GM19328 (cell line): ENCODE results near the gene STARD13.

Experiments used
- ATAC-seq: cut with Tn5 transposase; IDR thresholded peaks from one replicate; pipeline ENCODE4 v1.9.1; 2021; ENCODE audit warnings: mild to moderate bottlenecking, moderate library complexity; ENCODE audit not compliant: unreplicated experiment

The STARD13 gene

GRCh38 chr13:33308863-33309262 is 23.3 kb upstream of the STARD13 start:
- ATAC-seq: no peak

DNA sequence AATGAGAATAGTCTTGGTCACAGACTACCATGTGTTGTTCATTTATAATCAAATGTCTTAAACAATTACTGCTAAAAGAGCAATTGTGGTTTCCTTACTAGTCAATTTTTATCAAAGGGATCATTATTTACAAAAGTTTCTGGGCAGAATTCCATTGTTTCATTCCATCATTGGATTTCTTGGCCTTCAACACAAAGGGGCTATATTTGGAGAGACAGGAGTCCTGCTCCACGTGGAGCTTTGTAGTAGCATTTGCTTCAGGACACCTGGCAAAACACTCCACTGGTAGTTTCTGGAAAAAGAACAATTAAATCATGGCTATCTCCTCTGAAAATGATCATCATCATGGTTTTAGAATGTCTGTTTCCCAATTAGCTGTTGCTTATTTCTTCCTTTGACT is 22.3 kb upstream of the STARD13 start:
- no peak for ATAC-seq

DNA sequence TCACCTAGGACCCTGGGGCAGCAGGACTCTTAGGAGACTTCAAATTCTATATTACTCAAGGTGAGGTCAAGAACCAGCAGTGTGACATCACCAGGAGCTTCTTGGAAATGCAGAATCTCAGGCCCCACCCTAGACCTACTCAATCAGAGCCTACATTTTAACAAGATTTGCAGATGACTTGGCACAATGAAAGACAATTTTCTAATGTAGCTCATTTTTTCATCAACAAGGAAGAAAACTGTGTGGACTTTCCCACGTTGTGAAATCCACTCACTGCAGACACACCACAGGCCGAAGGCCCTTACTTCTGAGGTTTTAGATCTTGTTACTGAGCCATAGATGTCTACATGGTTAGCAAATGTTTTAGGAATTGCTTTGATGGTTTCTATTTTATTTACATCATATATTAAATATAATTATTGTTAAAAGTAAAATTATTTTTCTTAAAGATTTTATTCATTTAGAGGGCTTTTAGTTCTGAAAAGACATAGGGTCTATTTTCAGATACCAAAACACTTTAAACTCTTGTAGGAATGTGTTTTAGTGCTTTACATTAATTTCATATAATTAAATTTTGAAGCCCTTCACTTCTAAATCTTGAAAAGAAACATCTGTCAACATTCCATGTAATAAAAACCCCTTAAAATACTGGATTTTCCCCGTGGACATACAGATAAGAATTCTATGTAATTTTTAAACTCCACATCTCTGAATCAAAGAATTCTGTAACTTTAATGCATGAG is 18.5 kb upstream of the STARD13 start:
- no peak for ATAC-seq

- no peak for ATAC-seq
These were observed 14.1 kb upstream of the STARD13 start for GRCh38 chr13:33299626-33300025.

GRCh38 chr13:33296793-33297425 is 11.4 kb upstream of the STARD13 start:
- no peak for ATAC-seq

- ATAC-seq: no peak
These were observed 7.2 kb upstream of the STARD13 start for GRCh38 chr13:33292712-33293111.

DNA sequence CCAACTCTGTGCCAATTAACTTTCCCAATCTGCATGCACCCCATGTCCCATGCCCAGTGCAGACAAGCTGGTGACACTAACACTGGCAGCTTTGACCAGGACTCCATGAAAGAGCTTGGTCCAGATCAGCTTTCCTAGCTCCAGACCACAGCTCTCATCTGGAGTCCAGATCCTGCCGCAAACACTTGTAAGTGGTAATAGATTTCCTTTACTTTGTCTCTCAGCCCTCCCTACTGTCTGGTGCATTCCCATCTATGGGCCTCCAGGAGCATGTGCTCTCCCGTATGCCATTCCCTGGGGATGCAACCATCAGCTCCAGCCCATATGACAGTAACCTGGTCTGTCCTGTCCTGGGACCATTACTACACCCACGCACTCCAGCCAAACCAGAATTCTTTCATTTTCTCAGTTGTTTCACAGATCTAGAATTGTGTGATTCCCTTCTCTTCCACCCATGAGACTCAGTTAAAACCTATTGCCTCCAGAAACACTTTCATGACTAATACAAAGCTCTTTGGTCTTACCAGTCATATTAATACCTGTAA is 4.9 kb upstream of the STARD13 start:
- ATAC-seq: no peak

DNA sequence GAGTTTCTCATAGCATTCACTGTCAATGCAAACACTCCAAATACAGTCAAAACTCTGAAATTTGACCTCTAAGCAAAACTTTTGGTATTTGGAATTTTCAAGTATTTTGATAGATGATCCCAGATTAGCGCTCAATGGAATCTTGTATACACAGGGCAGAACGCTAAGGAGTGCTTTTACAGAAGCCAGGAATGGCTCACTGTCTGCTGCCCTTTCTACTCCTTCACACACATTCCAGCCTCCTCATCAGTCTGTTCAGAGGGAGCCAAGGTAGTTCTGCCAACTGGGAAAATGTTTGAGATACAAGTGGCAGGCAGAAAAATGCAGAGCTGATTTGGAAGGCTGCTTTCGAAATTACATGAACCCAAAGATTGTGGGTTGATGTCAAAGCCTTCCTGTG is 4.4 kb upstream of the STARD13 start:
- ATAC-seq: no peak

- no peak for ATAC-seq
These were observed 1.8 kb upstream of the STARD13 start for GRCh38 chr13:33287142-33287882.

DNA sequence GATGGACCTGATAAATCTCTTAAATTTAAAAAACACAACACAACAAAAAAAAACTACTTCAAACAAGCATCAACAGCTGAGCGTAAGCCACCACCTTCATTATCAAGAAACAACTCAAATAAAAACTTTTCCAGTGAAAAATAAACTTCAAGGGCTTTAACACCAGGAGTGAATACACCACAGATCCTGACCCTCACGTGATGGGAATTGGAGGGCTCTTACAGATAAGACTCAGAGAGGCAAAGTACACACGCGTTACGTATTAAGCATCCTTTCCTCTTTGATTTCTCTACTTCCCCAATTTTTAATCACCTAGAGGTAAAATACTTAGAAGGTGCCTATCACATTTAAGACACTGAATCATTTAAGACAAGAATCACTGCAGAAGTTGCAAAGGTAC is 573 bp upstream of the STARD13 start:
- ATAC-seq: no peak

DNA sequence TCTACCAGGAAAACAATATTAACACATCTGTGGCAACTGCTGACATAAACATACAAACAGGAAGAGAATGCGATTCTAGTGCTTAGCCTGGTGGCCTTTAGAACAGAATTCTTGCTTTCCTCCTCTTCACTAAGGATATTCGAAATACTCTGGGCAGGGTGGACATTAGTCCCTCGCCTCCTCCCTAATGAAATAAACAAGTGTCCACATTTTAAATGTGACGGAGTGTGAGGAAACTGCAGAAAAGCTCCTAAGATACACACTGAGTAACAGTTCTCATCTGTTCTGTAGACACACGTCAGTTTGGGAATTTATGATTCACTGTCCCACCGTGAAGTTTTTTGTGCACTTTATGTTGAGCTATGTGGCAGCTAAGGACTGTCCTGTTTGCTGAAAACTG is 639 bp downstream of the STARD13 start:
- ATAC-seq: no peak

- ATAC-seq: no peak
These were observed 1.5 kb downstream of the STARD13 start for GRCh38 chr13:33284031-33284430.

DNA sequence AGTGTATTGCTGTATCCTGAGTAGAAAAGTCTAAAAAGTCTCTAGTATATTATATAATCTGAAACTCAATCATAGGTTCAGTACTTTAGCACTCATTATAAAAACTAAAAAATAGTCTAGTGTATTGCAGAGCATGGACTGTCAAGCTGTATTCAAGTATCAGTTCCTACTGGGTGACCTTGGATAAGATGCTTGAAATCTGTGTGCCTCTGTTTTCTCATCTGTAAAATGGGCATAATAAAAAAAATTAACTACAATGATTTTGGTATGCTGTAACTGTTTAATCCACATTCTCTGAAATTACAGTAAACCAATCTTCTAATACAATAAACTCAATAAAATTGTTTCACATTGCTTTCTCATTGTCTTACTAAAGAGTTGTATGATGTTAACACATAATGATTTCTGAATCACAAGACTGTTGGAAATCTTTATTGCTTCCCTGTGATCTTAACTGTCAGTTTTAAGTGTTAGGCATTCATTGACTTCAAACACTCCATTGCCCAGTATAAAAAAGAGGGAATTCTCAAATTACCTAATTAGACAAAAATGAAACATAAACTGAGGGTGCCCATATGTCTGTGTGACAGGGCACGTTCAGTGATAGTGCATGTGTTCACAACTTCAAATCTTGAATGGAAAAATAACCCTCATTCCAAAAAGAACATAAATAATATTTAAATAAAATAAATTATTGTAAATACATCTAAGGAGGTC is 2.2 kb downstream of the STARD13 start:
- ATAC-seq: no peak

GRCh38 chr13:33281951-33282595 is 3.5 kb downstream of the STARD13 start:
- no peak for ATAC-seq

GRCh38 chr13:33280923-33281322 is 4.6 kb downstream of the STARD13 start:
- no peak for ATAC-seq

DNA sequence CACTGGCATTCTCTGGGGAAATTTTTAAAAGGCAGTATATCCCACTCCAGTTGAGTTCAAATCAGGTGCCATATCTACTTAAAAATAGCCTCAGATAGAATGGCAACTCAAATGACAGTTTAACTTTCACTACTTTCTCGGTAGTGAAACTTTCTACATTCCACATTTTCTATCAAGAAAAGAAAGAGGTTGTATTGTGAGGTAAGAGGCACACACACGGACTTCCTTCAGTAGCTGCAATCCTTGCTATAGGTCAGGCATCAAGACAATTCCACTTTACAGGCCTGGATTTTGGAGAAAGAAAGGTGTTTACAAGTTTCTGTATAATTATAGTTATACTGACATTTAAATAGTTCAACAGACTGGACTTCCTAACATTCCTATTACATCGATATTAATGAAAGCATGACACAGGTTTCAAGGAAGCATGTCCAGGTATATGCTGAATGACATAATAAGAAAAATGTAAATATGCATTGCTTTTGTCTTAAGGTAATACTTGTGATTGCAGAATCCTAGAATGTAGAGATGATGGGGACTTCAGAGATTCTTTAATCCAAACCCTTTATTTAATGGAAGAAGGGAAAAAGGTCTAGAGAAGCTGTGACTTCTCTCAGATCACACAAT is 5.2 kb downstream of the STARD13 start:
- no peak for ATAC-seq

- no peak for ATAC-seq
These were observed 5.9 kb downstream of the STARD13 start for GRCh38 chr13:33279414-33280278.

DNA sequence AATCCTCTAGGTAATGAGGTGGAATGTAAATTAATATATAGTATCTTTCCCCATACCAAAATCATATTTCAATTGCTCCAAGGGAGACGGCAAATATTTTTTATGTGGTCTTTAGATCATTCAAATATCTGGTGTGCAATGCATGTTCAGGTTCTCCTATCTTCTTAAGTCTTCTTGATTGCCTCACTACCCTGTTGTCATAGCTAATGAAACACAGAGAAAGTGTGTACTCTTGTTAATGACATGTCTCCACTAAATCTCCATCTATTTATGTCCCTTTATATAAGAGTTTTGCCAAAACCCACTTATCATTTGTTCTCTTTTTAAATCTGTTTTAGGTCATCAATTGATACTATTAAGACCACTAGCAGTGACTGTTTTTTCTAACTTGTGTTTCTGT is 6.6 kb downstream of the STARD13 start:
- no peak for ATAC-seq

DNA sequence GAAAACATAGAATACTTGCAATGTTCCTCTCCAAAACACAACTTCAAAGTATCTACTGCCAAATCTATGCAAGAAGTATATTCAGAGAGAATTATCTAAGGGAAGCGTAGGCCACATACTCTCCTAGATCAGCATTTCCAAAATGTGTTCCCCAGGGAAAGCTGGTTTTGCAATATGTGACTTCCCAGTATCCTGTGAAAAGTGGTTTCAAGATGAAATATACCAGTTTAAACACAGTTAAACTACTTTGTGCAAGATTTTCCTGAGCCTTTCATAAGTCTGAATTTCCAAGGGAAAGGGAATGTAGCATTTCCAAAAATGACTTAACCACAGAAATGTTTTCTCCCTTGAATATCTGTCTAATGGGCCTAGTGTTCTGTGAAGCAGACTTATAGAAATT is 7.6 kb downstream of the STARD13 start:
- no peak for ATAC-seq
